ENCODE results near the gene TFAM. TPM values are rescaled to one million over a fixed set of nuclear protein-coding genes. Genes with fewer than 3 reads are reported as not detected.
A peak's percentile ranks its signal among the peaks of the same experiment; 100 is the strongest.

Gene TFAM
- total RNA-seq, 1 experiment from 2014 or later = 76.4 TPM

DNA sequence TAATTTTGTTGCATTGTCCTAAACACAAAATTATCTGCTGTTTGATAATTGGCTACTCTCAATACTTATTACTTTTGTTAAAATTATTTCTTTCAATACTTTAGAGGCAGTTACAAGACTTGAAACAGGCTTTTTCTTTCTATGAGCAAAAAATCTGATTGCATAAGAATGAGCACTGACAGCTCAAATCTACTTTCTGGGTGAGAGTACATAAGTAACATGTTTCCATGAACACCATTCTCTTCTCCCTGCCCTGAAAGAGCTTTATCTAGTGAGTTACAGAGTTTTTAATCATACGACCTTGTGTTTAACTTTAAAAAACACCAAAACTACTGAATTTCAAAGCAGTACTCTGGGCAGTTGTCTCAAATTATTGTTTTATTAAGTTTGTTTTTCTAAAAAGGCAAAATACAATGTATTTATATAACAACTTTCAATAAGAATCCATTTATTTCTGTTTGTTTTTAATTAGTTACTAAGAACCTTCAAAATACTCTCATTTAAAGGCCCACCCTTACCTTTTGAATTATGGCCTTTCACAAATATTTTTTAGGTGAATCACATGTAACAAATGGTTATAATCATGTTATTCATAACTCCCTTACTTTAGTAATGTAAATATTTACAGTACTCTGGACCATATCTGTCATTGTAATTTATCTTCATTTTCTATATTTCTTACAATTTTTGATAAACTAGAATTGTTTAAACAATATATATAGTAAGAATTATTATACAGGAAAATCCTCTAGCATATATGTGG, 23.0 kb upstream of the TFAM start:
- peaks cover 10% of the 10 kb centered on the region for H3K4me1 ChIP-seq (ENCODE audit: low read length)
- no peaks in the 10 kb centered on the region for H3K79me2 ChIP-seq (ENCODE audit: low read length)
- H3K27ac ChIP-seq (ENCODE audit: low read length) = no peak overlapping the region
- no peaks in the 10 kb centered on the region for H4K20me1 ChIP-seq (ENCODE audit: insufficient read depth, low read depth, low read length)
- H3K4me3 ChIP-seq (ENCODE audit: low read length) = no peak overlapping the region
- no peak overlapping the region for H3K9ac ChIP-seq (ENCODE audit: low read length)
- no peaks in the 10 kb centered on the region for H3K27me3 ChIP-seq (ENCODE audit: low read length)
- H3K4me2 ChIP-seq (ENCODE audit: low read depth, low read length, poor library complexity, severe bottlenecking) = no peak overlapping the region
- H3K9me2 ChIP-seq (replicated peaks; ENCODE audit: insufficient read depth, low read length) = no peaks in the 10 kb centered on the region
- no peaks in the 10 kb centered on the region for H3K9me3 ChIP-seq (ENCODE audit: low read length)
- no peaks in the 10 kb centered on the region for H3K36me3 ChIP-seq (ENCODE audit: insufficient read depth, low read length)
- no peak for DNase-seq
- no peak overlapping the region for H2AFZ ChIP-seq (ENCODE audit: low read length)

GRCh38 chr10:58367069-58367468, 18.1 kb upstream of the TFAM start:
- Histone ChIP-seq H4K20me1 (ENCODE audit: insufficient read depth, low read depth, low read length) (no peaks in the 10 kb centered on the region), H3K79me2 (ENCODE audit: low read length) (no peaks in the 10 kb centered on the region), H3K9me2 (replicated peaks; ENCODE audit: insufficient read depth, low read length) (no peaks in the 10 kb centered on the region), H3K9me3 (ENCODE audit: low read length) (no peaks in the 10 kb centered on the region), H3K36me3 (ENCODE audit: insufficient read depth, low read length) (no peaks in the 10 kb centered on the region), H3K27ac (ENCODE audit: low read length) (no peak overlapping the region), H3K4me2 (ENCODE audit: low read depth, low read length, poor library complexity, severe bottlenecking) (no peak overlapping the region), H3K27me3 (ENCODE audit: low read length) (no peaks in the 10 kb centered on the region), H2AFZ (ENCODE audit: low read length) (no peak overlapping the region), H3K4me1 (ENCODE audit: low read length) (no peaks in the 10 kb centered on the region), H3K4me3 (ENCODE audit: low read length) (no peak overlapping the region), H3K9ac (ENCODE audit: low read length) (no peak overlapping the region)
- DNase-seq = no peak

DNA sequence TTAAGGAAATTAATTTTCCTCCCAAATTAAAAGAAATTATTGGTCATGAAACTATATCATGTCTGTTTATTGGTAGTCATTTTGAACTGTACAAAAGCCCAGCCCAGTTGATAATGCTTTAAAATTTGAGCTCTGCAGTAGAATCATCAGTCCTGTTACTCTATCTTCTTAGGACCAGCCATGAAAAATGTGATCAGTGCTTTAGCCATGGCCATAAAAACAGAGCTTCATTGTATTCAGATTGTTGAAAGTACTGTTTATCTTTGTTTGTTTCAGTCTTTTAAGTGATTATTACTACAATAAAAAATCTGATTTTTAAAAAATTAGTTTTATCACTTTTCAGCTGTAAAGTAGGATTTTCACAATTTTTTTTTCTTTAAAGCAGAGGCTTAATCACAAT, 13.7 kb upstream of the TFAM start:
- no peak for DNase-seq
- Histone ChIP-seq H3K9ac (ENCODE audit: low read length) (no peak overlapping the region), H3K4me1 (ENCODE audit: low read length) (no peaks in the 10 kb centered on the region), H3K9me3 (ENCODE audit: low read length) (no peaks in the 10 kb centered on the region), H3K79me2 (ENCODE audit: low read length) (no peaks in the 10 kb centered on the region), H3K36me3 (ENCODE audit: insufficient read depth, low read length) (no peaks in the 10 kb centered on the region), H4K20me1 (ENCODE audit: insufficient read depth, low read depth, low read length) (no peaks in the 10 kb centered on the region), H3K4me2 (ENCODE audit: low read depth, low read length, poor library complexity, severe bottlenecking) (no peak overlapping the region), H3K27ac (ENCODE audit: low read length) (no peak overlapping the region), H2AFZ (ENCODE audit: low read length) (no peak overlapping the region), H3K9me2 (replicated peaks; ENCODE audit: insufficient read depth, low read length) (no peaks in the 10 kb centered on the region), H3K4me3 (ENCODE audit: low read length) (no peak overlapping the region), H3K27me3 (ENCODE audit: low read length) (no peaks in the 10 kb centered on the region)

DNA sequence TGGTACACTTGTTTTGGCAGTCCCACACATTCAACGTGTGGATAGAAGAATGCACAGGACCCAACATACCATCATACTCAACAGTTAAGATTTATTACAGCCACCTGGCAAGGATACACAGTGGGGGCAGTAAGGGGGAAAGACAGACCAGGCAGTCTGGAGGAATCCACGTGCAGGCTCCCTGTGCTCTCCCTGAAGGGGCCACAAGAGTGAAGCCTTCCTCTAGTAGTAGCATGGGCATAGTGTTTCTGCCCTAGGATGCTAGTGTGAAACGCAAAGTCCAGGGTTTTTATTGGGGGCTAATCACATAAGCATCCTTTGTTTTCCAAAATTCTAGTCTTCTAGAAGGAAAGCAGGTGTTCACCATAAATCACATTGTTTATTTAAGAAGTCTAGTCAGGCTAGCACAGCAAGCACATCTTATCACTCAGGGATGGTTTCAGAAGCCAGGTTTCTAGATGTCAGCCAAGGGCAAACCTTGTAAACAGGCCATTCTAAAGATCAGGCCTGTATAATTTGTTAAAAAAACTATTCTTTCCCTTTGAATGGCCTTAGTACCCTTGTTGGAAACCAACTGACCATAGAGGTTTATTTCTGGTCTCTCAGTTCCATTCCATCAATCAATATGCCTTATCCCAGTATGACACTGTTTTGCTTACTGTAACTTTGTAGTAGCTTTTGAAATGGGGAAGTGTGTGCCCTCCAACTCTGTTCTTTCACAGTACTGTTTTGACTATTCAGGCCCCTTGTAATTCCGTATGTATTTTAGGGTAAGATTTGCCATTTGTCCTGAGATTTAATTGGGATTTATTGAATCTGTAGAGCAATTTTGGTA, 12.4 kb upstream of the TFAM start:
- Histone ChIP-seq H4K20me1 (ENCODE audit: insufficient read depth, low read depth, low read length) (no peaks in the 10 kb centered on the region), H3K36me3 (ENCODE audit: insufficient read depth, low read length) (no peaks in the 10 kb centered on the region), H3K27ac (ENCODE audit: low read length) (no peak overlapping the region), H3K9me2 (replicated peaks; ENCODE audit: insufficient read depth, low read length) (no peaks in the 10 kb centered on the region), H2AFZ (ENCODE audit: low read length) (no peak overlapping the region), H3K79me2 (ENCODE audit: low read length) (no peaks in the 10 kb centered on the region), H3K9ac (ENCODE audit: low read length) (no peak overlapping the region), H3K4me3 (ENCODE audit: low read length) (no peak overlapping the region), H3K4me2 (ENCODE audit: low read depth, low read length, poor library complexity, severe bottlenecking) (no peak overlapping the region), H3K9me3 (ENCODE audit: low read length) (no peaks in the 10 kb centered on the region), H3K4me1 (ENCODE audit: low read length) (no peaks in the 10 kb centered on the region), H3K27me3 (ENCODE audit: low read length) (no peaks in the 10 kb centered on the region)
- DNase-seq = no peak

- Histone ChIP-seq H3K4me2 (ENCODE audit: low read depth, low read length, poor library complexity, severe bottlenecking) (no peak overlapping the region), H4K20me1 (ENCODE audit: insufficient read depth, low read depth, low read length) (no peaks in the 10 kb centered on the region), H3K9ac (ENCODE audit: low read length) (no peak overlapping the region), H3K79me2 (ENCODE audit: low read length) (no peaks in the 10 kb centered on the region), H3K9me3 (ENCODE audit: low read length) (no peaks in the 10 kb centered on the region), H3K4me3 (ENCODE audit: low read length) (no peak overlapping the region), H3K36me3 (ENCODE audit: insufficient read depth, low read length) (no peaks in the 10 kb centered on the region), H3K4me1 (ENCODE audit: low read length) (no peaks in the 10 kb centered on the region), H3K9me2 (replicated peaks; ENCODE audit: insufficient read depth, low read length) (no peaks in the 10 kb centered on the region), H2AFZ (ENCODE audit: low read length) (no peak overlapping the region), H3K27ac (ENCODE audit: low read length) (no peak overlapping the region), H3K27me3 (ENCODE audit: low read length) (no peaks in the 10 kb centered on the region)
- DNase-seq = no peak
These were observed 11.8 kb upstream of the TFAM start for GRCh38 chr10:58373442-58373827.

- Histone ChIP-seq H3K79me2 (ENCODE audit: low read length) (peaks cover 28% of the 10 kb centered on the region), H4K20me1 (ENCODE audit: insufficient read depth, low read depth, low read length) (peaks cover 3% of the 10 kb centered on the region; the same call in 1 of the 2 replicates), H2AFZ (ENCODE audit: low read length) (no peak overlapping the region), H3K4me1 (ENCODE audit: low read length) (peaks cover 24% of the 10 kb centered on the region), H3K27me3 (ENCODE audit: low read length) (no peaks in the 10 kb centered on the region), H3K9ac (ENCODE audit: low read length) (no peak overlapping the region), H3K9me2 (replicated peaks; ENCODE audit: insufficient read depth, low read length) (no peaks in the 10 kb centered on the region), H3K27ac (ENCODE audit: low read length) (no peak overlapping the region), H3K4me2 (ENCODE audit: low read depth, low read length, poor library complexity, severe bottlenecking) (no peak overlapping the region), H3K36me3 (ENCODE audit: insufficient read depth, low read length) (peaks cover 6% of the 10 kb centered on the region), H3K9me3 (ENCODE audit: low read length) (no peaks in the 10 kb centered on the region), H3K4me3 (ENCODE audit: low read length) (no peak overlapping the region)
- no peak for DNase-seq
These were observed 2.7 kb upstream of the TFAM start for GRCh38 chr10:58382489-58382995.

- no peaks in the 10 kb centered on the region for H3K27me3 ChIP-seq (ENCODE audit: low read length)
- H3K9me2 ChIP-seq (replicated peaks; ENCODE audit: insufficient read depth, low read length) = no peaks in the 10 kb centered on the region
- no peak overlapping the region for H3K27ac ChIP-seq (ENCODE audit: low read length)
- peak overlapping the region; percentile 80 for H3K4me3 ChIP-seq (ENCODE audit: low read length)
- peaks cover 21% of the 10 kb centered on the region for H3K36me3 ChIP-seq (ENCODE audit: insufficient read depth, low read length)
- no peaks in the 10 kb centered on the region for H3K9me3 ChIP-seq (ENCODE audit: low read length)
- H2AFZ ChIP-seq (ENCODE audit: low read length) = peak overlapping the region; percentile 97
- H3K4me2 ChIP-seq (ENCODE audit: low read depth, low read length, poor library complexity, severe bottlenecking) = peak overlapping the region; percentile 89
- peak; percentile 78 for DNase-seq
- peak overlapping the region; percentile 82 for H3K9ac ChIP-seq (ENCODE audit: low read length)
- H3K4me1 ChIP-seq (ENCODE audit: low read length) = peaks cover 24% of the 10 kb centered on the region
- peaks cover 11% of the 10 kb centered on the region; the same call in 1 of the 2 replicates for H4K20me1 ChIP-seq (ENCODE audit: insufficient read depth, low read depth, low read length)
- H3K79me2 ChIP-seq (ENCODE audit: low read length) = peaks cover 43% of the 10 kb centered on the region
These were observed 1.1 kb upstream of the TFAM start for GRCh38 chr10:58384095-58384494.

- Histone ChIP-seq H3K36me3 (ENCODE audit: insufficient read depth, low read length) (peaks cover 26% of the 10 kb centered on the region), H3K4me1 (ENCODE audit: low read length) (peaks cover 24% of the 10 kb centered on the region), H3K4me2 (ENCODE audit: low read depth, low read length, poor library complexity, severe bottlenecking) (peak overlapping the region; percentile 89), H3K27ac (ENCODE audit: low read length) (0 out of 2 replicates have a peak overlapping the region, but pooled peaks have one; percentile 13), H3K79me2 (ENCODE audit: low read length) (peaks cover 48% of the 10 kb centered on the region), H3K27me3 (ENCODE audit: low read length) (no peaks in the 10 kb centered on the region), H2AFZ (ENCODE audit: low read length) (peak overlapping the region; percentile 97), H4K20me1 (ENCODE audit: insufficient read depth, low read depth, low read length) (peaks cover 11% of the 10 kb centered on the region; the same call in 1 of the 2 replicates), H3K9me2 (replicated peaks; ENCODE audit: insufficient read depth, low read length) (no peaks in the 10 kb centered on the region), H3K9me3 (ENCODE audit: low read length) (no peaks in the 10 kb centered on the region), H3K9ac (ENCODE audit: low read length) (peak overlapping the region; percentile 82), H3K4me3 (ENCODE audit: low read length) (peak overlapping the region; percentile 80)
- DNase-seq = no peak
These were observed 639 bp upstream of the TFAM start for GRCh38 chr10:58384544-58384998.

Data from Karpas-422 (cell line).